ENCODE data around the gene AGBL3.
"Not testable (repeated sequence)": the region's sequence is repeated elsewhere in the genome, so short reads cannot be mapped to it uniquely, and the experiment has no call there.

Gene AGBL3

DNA sequence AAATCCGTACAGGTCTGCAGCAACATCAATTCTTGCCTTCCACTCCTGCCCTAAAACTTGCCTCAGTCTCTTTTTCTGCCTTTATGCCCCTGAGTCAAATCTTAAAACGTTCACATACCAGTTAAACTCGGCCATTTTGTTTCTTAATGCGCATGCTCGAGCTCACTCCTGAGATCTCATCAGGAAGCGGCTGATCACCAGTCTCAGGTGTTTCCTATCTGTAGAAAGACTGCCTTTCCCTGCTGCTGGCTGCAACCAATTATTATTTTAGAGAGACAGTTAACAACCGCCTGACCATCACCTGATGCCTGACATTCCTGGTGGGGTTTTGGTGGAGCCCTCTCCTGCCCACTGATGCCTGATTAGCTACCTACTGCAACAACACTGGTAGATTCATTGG lies 91.3 kb downstream of the AGBL3 start:
- DNase-seq: no peak

DNA sequence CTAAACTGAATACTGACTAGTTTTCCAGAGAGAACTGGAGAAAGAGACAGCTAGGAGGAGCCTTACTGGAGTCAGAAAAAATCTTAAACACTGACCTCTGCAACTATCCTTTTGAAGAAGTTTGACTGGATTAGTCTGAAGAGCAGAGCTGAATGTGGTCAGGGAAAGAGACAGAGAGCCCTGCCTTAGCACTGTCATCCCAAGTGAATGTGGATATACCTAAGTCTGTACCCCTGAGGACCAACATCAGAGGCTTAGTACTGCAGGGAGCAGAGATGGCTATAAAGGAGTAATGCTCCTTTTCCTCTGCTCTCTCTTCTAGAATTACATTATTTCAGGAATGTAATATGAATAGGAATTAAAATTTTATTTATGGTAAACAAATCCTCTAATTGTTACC lies 91.7 kb downstream of the AGBL3 start:
- no peak for DNase-seq

DNA sequence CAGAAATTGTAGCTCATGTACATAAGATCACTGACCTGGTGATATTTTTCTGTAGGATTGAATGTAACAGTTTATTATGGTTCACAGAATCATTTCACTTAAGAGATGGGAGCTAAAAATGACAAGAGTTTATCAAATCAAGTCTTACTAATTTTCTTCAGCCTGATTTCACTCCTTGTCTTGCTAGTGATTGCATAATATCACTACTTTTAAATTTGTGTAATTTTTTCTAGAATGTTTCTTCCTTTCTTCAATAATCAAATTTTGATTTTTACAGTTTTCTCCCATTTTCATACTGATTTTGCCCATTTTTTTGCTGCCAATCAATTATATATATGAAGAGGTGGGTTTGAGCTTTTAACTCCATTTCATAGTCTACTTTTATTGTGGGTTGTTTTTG lies 92.8 kb downstream of the AGBL3 start:
- DNase-seq: no peak

DNA sequence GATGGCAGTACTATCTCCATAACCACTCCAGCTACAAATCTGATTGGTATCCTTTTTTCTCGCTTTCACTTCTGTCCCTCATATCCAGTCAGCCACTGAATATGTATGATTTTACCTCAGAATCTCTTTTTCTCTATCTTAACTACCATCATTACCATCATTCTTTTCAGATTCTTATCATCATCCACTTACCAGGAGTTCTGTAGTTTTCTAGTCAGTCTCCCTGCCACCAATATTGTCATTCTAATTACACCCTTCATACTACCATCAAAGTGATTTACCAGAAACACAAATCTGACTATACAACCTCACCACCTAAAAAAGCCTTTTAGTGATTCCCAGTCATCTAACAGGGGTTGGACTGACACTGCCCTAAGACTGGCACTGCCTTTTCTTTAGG lies 96.7 kb downstream of the AGBL3 start:
- no peak for DNase-seq

DNA sequence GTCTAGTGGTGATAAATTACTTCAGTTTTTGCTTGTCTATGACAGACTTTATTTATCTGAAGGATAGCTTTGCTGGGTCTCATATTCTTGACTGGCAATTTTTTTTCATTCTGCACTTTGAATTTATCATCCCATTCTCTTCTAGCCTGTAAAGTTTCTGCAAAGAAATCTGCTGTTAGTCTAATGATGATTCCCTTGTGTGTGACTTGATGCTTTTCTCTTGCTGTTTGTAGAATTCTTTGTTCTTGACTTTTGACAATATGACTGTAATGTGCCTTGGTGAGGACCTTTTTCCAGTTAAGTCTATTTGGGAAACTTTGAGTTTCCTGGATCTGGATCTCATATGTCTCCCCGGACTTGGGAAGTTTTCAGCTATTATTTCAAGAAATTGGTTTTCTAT lies 102.3 kb downstream of the AGBL3 start:
- no peak for DNase-seq

DNA sequence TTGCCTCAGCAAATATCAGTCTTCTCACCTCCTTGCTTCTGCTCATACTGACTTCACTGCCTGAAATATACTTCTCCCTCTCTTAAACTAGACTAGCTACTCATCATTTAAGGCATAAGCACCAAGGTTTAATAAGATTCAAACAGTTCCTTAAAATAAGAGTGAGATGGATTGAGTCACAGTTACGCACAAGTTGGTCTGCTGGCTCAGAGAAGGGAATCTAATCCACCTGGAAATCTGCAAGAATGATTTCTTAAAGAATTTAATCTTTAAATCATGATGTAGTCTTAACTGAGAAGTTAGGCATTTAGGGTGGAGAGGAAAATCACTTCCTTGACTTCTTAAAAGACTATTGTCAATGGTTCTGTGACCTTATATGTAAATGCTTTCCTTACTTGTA lies 105.4 kb downstream of the AGBL3 start:
- no peak for DNase-seq

DNA sequence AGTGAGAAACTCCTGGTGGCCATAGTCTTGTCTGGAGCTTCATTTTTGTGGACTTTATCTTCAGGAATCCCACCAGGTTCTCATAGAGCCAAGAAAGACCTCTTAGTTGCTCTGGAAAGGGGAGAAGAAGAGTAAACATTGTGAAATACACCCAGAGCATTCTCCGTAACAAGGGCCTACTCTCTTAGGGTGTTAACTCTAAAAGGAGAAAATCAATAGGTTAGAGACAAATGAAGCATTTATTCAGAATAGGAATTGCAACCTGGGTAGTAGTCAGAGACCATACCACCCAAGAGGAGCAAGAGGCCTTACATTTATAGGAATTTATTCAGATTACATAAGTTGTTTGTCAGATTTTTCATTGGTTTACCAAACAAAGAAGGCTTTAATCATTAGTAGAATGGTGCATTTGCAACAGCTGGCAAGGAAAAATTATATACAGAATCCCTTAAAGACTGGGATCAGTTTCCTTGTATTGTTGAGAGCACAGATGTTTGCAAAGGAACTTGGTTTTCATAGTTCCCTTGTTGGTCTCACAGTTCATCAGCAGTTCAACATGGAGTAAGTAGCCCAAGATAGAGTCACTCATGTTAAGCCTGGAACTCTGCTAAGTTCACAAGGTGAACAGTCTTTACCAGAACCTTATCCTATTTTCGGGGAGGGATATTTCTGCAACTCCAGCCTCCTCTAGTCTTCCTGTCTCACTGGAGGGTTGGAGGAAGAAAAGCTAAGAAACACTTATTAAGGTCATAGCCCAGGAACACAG lies 108.3 kb downstream of the AGBL3 start:
- DNase-seq: no peak

DNA sequence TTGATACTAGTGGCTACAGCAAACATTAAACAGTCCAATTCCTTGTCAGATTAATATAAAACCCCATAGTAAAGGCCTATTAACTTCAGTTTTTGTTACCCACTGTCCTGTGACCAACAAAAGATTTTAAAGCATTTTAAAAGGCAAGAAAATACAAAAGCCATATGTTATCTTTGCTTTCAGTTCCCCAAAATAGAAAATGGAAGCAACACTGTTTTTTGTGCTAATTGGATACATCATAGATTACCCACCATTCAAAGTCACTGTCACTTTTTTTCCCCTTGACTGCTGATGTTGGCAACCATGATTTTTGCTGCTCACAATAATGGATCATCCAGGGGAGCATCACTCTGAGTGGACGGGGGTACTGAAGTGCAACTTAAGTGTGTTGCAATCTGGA lies 109.1 kb downstream of the AGBL3 start:
- DNase-seq: no peak

DNA sequence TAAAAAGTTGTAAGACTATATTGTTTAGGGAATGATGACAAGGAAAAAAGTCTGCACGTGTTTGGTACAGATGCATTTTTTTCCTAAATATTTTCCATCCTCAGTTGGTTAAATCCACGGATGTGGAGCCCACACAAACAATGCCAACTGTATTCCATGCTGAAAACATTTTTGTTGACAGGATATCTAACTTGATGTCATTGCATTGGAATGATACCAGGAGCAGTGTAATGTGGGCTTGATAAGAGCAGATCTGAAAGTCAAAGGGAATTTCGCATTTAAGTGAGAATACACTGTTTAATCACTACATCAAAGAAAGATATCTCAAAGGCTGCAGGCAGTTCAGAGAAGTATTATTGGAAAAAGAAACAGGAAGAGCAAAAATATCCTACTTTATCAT lies 112.1 kb downstream of the AGBL3 start:
- no peak for DNase-seq

DNA sequence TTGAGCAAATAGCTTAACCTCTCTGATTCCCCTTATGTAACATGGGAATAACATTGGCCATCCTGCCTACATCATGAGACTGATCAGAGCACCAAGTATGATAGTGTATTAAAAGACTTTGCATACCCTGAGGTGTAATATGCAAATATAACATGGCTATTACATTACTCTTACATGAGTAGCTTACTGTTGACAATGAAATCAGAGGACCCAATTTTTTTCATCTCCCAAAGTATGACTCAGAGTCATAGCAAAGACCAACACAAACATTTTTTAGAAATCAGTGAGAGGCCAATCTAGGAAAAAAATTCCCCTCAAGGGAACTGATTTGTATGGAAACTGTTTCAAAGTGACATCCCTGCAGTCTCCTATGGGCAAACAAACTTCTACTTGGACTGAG lies 114.5 kb downstream of the AGBL3 start:
- DNase-seq: no peak

DNA sequence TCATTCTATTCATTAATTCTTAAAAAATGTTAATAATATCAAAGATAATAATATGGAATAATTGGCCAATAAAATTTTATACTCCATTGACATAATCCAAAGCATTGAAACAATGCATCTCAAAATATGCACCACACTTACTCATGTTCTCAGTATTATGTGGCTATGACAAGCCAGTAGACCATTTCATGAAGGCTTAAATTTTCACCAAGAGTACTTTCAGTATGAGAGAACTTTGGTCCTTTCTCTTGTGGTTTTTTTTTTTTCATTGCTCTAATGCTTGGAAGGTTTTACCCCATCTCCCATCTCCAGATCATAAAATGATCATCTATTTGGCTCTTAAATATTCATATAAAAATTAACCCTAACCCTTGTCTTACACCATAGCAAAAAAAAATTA lies 116.1 kb downstream of the AGBL3 start:
- no peak for DNase-seq

DNA sequence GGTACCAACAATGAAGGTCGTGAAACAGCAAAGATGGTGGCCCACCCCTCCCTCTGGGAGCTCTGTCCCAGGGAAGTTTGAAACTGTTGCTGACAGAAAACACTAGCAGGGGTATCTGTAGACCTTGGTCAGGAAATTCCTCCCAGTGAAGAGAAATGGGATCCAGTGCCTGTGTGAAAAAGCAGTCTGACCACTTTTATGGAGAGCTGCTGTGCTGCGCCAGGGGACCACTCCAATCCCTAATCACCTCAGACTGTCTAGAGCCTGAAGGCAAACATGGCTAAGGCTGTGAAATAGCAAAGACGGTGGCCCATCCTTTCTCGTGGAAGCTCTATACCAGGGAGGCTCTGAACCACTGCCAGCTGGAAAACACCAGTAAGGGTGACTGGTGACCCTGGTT lies 123.3 kb downstream of the AGBL3 start:
- DNase-seq: no peak

DNA sequence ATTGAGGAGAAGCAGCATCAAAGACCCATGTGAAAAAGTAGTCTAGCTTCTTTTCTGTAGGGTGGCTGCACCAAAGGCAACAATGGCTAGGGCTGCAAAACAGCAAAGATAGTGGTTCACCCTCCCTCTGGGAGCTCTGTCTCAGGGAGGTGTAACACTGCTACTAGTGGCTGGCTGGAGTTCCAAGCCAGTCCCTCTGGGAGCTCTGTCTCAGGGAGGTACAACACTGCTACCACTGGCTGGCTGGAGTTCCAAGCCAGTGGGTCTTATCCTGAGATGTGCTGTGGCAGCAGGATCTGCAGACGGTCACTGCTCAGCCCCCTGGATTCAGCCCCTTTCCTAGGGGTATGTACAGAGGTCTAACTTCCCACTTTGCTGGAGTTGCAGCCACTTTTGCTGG lies 123.7 kb downstream of the AGBL3 start:
- no peak for DNase-seq

DNA sequence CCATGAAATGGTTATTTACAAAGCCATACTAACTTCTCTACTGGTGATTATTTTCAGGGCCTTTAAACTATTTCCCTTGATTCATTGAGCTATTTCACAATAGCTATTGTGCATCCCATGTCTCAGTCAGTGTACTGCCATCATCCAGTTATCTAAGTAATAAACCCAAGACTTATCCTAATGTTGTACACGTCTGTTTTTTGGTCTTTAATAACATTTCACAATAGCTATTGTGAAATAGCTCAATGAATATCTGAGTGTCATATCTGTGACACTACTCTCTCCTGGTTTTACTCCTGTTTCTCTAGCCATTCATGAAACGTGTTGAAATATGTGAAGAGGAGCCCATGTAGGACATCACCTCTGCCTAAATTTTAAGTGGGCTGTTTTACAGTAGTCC lies 125.1 kb downstream of the AGBL3 start:
- DNase-seq: no peak

DNA sequence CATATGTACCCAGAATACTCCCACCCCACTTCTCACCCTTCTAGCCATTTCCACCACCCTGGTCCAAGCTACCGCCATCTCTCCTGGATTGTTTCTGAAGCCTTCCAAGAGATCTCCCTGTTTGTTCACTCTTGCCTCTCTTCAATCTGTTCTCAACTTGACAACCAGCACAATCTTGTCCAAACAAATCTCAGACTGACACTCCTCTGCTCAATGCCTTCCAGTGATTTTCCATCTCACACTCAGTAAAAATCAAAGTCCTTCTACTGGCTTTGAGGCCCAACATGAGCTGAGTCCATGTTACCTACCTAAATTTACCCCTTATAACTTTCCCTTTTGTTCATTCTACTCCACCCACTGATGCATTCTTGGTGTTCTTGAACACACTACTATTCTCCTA lies 128.3 kb downstream of the AGBL3 start:
- no peak for DNase-seq

DNA sequence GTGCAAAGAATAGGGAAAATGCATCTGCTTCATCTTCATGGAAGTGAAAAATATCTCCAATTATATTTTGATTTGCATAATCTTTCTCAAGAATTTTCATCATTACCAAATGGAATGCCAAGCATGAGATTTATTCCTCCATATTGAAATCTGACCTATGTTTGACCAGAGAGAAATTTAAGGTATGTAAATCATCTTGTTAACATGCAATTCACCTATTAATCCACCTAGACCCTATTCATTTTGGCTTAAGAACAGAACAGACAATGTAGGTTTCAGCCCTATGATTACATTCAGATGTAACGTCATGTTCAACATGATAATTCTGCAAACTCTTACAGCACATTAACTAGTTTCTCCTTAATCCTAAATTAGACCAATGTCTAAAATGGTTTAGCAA lies 130.8 kb downstream of the AGBL3 start:
- no peak for DNase-seq

DNA sequence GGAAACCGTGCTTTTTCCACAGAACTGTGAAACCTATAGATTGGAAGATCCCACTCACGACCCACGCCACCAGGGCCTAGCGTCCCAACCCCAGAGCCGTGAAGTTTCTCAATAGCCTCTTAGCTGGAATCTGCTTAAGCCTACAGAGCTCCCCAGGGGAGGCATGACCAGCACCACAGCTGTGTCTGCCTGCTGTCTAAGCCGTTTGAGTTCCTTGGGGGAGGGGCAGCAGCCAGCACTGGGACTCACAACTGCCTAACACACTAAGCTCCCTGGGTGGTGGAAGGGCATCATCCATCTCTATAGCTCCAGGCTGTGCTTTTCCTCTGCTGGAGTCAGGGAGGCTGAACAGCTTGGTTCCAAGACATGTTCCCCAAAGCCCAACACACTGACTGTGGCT lies 135.6 kb downstream of the AGBL3 start:
- no peak for DNase-seq

DNA sequence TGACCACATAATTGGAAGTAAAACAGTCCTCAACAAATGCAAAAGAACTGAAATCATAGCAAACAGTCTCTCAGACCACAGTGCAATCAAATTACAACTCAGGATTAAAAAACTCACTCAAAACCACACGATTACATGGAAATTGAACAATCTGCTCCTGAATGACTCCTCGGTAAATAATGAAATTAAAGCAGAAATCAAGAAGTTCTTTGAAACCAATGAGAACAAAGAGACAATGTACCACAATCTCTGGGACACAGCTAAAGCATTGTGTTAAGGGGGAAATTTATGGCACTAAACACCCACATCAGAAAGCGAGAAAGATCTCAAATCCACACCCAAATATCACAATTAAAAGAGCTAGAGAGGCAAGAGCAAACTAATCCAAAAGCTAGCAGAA lies 138.3 kb downstream of the AGBL3 start:
- DNase-seq: not testable (repeated sequence)

DNA sequence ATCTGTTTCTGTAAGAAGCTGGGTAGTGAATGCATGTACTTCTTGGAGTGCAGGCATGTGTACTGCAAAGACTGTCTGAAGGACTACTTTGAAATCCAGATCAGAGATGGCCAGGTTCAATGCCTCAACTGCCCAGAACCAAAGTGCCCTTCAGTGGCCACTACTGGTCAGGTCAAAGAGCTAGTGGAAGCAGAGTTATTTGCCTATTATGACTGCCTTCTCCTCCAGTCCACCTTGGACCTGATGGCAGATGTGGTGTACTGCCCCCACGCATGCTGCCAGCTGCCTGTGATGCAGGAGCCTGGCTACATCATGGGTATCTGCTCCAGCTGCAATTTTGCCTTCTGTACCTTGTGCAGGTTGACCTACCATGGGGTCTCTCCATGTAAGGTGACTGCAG lies 142.6 kb downstream of the AGBL3 start:
- no peak for DNase-seq

DNA sequence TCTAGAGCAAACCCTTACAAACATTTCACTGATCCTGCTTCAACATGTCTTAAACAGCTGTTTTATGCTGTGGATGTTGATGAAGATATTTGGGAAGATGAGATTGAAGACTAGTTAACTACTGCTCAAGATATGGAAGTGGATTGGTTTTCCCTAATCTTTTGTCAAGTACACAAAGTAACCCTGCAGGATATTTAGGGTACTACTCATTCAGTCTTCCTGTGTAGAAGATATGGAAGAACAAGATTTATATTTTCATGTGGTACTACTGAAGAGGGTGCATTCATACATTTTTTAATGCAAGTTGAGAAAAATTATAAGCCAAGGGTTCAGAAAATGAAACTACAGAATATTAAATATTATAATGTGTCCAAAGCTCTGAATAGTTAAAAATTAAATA lies 143.3 kb downstream of the AGBL3 start:
- no peak for DNase-seq

DNA sequence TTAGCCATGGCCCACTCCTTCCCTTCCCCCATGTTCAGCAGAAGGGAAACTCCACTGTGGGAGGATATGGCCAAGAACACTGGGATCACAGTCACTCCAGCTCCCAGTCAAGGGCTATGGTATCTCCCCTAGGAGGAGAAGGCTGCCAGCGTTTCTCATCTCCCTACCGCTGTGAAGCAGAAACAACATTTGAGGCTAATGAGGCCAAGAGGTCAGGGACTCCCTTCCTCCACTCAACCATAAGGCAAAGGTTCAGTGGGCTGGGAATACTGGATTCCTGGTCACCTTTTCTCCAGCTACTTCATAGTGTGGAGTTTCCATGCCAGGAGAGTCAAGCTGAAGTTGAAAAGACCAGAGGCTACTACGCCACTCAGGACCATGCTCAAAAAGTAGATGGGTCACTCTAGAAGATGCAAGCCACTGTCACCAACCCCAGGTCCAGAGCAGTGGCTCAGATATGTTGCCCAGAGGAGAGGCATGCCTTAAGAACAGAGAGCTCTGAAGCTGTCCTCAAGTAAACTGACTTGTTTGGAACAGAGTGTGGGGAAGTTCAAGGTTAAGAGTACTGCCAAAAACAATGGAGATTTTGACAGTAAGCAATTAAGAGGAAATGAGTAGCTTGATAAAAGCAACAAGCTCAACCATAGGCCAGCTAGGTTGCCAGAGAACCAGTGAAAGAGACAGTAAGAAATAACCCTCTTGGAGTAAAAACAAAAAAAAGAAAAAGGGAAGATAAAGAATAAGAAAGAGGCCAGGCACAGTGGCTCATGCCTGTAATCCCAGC lies 157.8 kb downstream of the AGBL3 start:
- DNase-seq: no peak

DNA sequence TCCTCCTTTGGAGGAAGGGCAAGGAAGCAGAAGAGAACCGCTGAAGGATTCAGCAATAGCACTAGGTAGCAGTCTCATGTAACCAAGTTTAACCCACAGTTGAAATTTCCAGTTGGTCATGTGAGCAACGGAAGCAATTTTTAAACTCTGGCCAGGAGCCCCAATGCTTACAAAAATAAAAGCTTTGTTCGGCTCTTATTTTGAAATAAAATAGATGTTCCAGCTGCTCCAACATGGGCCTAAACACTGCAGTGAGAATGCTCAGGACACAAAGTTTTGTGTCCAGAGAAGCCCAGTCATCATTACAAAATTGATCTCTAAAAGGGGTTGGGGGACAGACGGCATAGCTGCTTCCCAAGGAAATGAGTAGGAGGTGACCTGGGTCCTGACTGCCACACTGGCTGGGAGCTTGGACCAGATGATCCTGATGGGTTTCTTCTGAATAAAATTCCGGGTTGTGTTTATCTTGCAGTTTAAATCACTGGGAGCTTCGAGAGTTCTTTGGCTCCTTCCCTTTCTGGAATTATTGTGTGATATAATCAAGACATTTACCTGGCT lies 161.1 kb downstream of the AGBL3 start:
- DNase-seq: no peak

DNA sequence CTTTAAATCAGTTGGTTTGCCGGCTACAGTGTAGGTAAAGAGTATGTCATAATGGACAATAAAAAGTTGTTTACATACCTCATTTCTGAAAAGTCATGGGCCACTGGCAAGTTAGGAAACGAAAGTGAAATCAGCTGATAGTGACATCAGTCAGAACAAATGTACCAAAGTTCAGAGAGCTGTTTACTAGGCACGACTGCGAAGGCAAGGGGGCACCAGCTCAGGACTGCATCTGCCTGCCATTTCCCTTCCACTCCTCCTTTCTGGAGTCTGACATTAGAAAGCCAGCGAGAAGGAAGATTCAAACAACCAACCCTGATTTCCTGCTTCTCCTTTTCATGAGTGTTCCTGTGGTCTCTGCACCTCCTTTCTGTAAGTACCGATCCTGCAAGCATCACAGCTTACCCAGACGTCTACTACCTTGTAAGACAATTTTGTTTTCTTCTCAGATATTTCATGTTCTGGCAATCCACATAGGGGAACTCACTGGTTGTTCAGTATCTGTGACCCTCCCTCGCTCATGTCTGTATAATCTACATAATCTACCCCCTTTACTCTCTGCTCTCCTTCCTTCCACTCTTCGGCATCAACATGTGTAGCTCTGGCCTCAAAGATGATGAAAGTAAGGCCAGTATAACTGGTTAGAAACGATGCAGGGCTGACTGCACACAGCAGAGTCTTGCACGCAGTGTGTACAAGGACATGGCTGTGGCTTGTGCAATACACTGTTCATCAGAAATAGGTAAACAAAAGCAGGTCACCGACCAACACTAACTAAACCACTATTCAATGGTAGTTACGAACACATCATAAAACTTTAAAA lies 161.8 kb downstream of the AGBL3 start, which contains the start of gene TMEM140:
Gene TMEM140, plus strand, starts transcription at position 174 of the 823 bp plus-strand sequence. CDS start 16,370 bp downstream, outside the sequence.
- no peak for DNase-seq
